22Rv1 (cell line): ENCODE measurements around the gene ZNF407.

Source experiments
- ZFX ChIP-seq: fragments of 450-650 bp; IDR thresholded peaks from 2 replicates; pipeline ENCODE4 v1.6.1; 2017; ENCODE audit warnings: antibody characterized with exemption, borderline replicate concordance
- TF ChIP-seq, protein P1 (sequence below): fragments of 450-650 bp; IDR thresholded peaks from 2 replicates; pipeline ENCODE4 v1.5.1; 2017; ENCODE audit warnings: mild to moderate bottlenecking

DNA sequence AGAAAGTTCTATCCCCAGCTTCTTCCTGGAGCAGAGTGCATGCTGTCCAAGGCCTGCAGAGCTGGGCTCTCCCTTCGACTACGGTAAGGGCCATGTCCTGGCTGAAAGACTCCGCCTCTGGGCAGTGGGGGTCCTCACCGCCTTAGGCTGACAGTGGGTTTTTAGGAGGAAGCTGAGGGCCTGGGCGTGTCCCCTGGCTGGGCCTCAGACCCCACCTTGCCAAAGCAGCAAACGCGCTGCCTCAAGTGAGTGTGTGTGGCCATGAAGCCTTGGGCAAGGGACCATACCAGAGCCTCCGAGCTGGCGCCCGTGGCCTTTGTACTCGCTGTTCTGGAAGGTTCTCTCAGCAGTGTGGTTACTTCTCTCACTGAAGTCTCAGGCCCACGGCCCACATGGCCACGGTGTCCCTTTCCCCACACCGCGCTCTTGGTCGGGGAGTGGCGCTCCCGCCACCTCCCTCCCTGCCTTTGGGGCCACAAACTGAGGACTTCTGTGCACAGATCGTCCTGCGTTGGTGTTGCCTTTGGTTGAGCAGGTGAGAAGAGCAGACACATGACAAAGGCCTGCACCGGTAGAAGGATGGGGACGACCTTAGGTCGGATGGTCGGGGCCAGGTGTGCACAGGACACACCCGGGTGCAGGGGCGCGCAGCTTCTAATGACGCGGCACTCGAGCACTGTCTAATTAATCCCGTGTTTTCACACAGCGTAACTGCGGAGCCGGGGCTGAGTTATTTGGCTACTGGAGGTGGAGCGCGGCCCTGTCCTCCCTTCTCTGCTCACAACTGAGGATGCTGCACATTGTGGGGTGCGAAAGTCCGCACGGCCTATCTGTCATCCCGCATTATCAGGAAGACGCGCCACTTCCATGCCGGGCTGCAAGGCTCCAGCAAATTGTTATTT is 489.7 kb downstream of the ZNF407 start:
- TF ChIP-seq, protein P1, sequence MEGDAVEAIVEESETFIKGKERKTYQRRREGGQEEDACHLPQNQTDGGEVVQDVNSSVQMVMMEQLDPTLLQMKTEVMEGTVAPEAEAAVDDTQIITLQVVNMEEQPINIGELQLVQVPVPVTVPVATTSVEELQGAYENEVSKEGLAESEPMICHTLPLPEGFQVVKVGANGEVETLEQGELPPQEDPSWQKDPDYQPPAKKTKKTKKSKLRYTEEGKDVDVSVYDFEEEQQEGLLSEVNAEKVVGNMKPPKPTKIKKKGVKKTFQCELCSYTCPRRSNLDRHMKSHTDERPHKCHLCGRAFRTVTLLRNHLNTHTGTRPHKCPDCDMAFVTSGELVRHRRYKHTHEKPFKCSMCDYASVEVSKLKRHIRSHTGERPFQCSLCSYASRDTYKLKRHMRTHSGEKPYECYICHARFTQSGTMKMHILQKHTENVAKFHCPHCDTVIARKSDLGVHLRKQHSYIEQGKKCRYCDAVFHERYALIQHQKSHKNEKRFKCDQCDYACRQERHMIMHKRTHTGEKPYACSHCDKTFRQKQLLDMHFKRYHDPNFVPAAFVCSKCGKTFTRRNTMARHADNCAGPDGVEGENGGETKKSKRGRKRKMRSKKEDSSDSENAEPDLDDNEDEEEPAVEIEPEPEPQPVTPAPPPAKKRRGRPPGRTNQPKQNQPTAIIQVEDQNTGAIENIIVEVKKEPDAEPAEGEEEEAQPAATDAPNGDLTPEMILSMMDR, result no peak
- no peak for TF ChIP-seq ZFX
